HG02588 (cell line): ENCODE results near the gene ERBB4.
"Not testable (repeated sequence)": the region's sequence is repeated elsewhere in the genome, so short reads cannot be mapped to it uniquely, and the experiment has no call there.

Source experiments
- ATAC-seq: cut with Tn5 transposase; IDR thresholded peaks from one replicate; pipeline ENCODE4 v1.9.1; 2021; ENCODE audit warnings: mild to moderate bottlenecking, moderate library complexity; ENCODE audit not compliant: unreplicated experiment

The ERBB4 gene

DNA sequence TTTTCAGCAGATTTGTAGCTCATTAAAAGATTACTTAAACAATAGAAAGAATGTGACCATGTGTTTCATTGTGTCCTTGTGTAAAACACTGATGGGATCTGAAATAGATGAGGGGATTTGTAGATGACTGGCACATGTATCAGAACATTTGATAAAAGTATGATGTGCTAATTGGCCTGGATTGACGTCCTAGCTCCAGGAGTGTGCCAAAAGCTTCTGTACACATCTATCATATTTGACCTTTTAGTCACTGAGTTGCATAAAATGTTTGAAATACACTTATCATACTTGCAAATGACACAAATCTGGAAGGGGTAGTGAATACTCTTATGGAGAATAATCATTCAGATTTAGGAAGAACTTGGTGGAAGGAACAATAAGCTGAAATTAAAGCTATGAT is 778.5 kb downstream of the ERBB4 start:
- ATAC-seq: no peak

DNA sequence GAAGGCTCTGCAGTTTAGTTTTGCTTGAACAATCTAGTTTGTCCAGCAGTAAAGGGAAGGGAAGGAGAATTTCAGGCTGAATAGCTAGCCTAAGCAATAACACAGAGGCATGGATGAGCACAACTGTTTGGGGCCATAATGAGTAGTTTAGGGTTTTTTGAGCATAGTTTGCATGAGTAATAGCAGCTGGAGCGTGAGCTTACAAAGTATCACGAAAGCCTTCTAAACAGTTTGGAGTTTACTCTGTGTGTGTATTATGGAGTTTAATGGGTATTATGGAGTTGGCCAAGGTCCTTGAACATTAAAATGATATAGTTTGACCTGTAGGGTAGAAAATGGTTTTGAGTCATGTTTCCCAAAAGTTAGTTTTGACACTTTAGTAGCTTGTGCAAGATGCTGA is 782.3 kb downstream of the ERBB4 start:
- no peak for ATAC-seq

DNA sequence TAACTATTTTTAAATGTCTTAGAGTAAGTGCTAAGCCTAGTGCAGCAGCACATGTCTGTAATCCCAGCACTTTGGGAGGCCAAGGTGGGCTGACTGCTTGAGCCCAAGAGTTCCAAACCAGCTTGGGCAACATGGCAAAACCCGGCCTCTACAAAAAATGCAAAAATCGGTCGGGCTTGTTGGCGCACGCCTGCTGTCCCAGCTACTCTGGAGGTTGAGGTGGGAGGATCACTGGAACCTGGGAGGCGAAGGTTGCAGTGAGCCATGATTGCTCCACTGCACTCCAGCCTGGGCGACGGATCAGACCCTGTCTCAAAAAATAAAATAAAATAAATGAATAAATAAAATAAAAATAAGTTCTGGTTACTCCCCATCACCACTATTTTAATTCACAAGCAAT is 783.4 kb downstream of the ERBB4 start:
- no peak for ATAC-seq

DNA sequence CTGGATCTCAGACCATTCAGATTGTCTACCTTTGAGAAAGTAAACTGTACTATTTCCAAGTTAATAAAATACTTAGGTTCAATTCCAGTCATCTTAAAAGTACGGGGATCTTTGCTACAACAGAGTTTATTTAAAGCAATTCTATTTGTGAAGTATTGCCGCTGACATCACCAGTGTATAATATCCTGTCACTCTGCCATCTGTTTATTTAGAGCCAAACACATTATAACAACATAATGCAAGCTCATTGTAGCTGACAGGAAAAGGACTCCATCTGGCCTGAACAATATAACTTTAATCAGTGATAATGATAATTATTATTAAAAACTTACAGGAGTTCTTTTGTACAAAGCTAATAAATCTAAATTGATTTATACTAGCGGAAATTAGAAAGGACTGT is 786.8 kb downstream of the ERBB4 start:
- no peak for ATAC-seq

DNA sequence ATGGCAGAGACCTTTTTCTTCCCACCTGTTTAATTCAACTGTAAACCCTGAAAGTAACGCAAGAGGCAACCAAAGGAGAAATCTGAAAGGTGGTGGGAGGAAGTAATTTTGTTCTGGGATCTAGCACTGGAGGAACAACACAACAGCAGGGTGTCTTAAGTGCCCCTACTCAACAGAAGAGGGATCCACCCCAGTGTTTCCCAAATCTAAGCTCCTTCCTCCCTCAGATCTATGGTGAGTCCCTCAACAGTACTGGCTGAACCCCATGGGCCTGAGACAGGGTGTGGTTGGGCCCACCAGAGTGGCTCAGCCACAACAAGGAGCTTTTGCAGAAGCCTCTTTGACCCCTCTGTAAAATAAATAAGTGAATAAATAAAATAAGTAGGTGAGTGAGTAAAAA is 790.3 kb downstream of the ERBB4 start:
- ATAC-seq: no peak

DNA sequence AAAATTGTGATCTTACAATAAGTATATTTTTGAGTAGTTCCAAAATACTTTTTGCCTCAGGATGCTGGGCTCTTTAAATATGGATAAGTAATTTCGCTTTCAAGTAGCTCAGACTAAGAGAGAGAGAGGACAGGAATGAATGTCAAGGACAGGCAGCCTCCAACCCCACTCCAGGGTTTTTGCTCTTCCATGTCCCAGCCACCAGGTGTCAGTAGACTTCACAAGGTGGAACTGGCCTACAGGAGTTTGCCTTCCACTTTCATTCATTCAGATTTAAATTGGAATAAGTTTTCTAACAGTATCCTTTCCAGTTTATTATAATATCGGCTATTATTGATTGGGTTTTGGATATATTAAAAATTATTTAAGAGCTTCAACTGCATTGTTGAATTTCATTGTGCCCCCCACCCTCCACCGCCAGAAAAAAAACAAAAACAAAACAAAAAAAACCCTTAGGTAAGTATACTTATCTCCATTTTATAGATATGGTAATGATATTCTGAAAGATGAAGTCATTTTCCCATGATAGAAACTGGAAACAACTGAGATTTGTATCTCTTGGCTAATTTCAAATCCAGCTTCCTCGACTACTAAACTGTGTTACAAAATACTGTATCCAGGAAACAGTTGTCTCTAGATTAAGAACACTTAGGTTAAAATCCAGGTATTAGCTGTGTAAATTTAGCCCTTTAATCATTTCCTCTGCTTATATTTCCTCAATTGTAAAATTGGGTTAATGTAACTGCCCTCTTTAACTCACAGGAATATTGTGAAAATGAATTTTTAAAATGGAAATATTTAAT is 793.1 kb downstream of the ERBB4 start:
- peak; percentile 91 for ATAC-seq

DNA sequence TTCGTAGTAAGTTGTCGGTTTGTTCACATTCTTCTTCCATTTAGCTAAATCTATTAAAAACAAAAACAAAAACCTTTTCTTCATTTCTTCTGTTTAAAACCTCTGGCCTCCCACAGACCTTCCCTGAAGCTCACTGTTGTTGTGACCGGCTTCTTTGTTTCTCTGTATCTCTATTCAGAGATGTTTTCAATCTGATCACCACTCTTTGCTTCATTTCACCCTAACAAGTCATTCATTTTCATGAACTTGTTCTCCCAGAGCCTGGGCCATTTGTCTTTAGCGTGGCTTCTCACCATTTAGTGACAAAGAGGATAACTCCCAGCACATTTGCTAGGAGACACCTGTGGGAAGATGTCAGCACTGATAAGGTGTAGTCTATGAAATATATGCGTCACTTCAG is 794.2 kb downstream of the ERBB4 start:
- ATAC-seq: no peak

DNA sequence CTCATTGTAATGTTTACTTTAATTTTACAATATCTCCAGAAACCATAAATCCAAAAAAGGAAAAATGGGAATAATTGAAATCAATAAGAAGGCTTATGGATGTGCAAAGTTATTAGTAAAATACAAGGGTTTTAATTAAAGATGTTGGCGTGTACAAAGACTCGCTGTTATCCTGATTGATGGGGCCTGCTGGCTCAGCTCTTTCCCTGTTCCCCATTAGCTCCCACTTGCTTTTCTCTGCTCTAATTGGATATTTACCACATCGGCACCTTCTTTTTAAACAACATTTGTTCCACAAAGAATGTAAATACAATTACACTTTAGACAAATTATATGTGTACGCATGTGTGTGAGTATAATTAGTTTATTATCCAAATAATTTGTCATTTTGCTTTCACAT is 796.6 kb downstream of the ERBB4 start:
- ATAC-seq: no peak

DNA sequence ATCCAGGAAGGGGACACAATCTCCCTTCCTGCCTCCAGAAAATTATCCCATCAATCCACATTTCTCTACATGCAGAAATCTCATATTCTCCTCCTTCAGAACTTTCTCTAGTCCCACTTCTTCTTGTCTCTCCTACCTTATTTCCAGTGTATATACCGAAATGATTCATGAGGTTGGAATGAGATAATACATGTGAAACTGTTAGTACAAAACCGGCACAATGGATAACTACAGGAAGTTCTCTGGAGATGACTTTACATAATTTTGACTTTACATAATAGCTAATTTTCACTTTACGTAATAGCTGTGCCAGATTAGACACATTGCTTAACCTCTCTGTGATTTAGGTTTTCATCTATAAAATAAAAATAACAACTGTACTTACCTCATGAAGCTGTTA is 801.3 kb downstream of the ERBB4 start:
- ATAC-seq: no peak

DNA sequence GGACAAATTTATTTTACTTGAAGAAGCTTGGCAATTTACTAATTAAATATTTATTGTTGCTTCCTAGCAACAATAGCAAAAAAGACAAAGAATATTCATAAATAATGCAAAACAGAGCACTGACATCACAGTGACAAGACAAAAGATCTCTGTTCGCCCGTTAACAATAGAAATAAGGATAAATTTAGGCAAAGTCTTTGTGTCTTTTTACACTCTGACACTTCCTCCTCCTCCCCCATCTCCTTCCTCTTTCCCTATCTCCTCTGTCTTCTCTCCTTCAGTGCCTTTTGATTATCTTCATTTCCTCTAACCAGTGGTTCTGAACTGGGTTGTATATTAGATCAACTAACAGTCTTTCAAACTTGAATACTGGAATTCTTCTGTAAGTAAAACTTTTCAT is 808.4 kb downstream of the ERBB4 start:
- ATAC-seq: no peak

DNA sequence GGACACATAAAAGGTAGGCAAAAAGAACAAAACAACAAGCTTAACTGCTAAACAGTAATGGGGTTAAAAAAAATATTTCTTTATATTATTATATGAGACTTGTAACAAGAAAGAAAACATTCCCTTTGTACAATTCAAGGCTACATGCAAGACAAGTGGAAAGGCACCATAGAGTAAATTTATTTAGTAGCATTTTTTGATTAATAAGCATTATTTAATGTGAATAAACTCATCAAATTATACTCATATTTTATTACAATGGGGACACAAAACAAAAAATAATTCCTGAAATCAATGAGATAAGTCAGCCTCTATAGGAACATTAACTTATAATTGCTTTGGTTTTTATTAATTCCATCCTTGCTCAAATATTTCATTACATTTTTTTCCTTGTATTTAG is 809.2 kb downstream of the ERBB4 start:
- ATAC-seq: no peak

DNA sequence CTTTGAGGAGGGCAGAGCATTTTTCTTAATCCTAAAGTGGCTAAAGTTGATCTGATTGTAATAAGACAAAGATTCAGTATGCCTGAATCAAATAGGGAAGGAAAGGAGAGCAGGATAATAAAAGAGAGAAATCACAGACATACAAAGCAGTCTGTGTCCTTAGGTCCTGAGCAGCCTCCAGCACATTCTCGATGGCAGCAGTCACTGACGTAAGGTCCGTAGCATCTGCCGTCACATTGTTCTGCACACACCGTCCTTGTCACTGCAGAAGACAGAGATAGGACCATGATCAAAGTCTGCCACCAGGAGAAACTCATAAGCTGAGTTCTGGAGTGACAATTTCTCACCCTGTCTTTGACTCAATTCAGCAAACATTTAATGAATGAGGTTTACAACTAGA is 813.7 kb downstream of the ERBB4 start:
- no peak for ATAC-seq

DNA sequence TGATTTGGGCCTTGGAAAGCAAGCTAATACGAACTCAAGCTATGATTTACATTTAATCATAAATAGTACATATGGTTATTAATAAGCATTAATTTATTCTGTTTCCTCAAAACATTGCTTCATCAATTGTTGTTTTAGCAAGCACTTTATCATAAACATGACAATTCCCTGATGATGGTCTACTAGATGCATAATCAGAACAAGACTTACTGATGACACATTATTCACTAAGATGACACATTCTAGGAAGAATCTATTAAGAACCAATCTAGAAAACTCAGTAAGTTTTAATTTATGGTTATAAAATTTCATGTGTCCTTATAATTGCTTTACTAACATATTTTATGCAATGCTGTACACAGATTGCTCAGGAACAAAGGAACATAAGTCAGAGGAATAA is 815.2 kb downstream of the ERBB4 start:
- no peak for ATAC-seq

DNA sequence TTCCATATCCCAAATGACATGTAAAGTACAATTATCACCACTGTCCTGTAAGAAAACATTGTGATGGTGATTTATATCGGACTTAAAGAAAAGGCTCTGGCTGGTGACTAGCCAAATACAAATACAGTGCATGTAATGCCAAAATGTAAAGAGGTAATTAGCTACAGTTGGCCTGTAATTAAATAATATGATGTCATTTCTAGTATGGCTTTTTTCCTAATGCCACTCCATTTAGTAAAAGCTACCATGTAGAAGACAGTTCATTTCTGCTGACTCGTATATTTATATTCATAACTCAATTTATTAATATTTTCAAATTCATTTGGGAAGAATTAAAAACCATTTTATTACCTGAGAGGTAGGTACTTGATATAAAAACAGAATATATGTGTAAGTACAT is 815.7 kb downstream of the ERBB4 start:
- ATAC-seq: no peak

DNA sequence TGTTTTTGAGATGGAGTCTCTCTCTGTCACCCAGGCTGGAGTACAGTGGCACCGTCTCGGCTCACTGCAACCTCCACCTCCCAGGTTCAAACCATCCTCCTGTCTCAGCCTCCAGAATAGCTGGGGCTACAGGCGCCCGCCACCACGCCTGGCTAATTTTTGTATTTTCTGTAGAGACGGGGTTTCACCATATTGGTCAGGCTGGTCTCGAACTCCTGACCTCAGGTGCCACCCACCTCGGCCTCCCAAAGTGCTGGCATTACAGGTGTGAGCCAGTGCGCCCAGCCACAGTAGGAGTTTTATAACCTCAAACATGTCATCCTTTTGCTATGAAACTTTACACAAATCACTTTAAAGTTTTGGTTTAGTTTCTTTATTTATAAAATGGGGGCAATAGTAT is 816.7 kb downstream of the ERBB4 start:
- ATAC-seq: not testable (repeated sequence)

DNA sequence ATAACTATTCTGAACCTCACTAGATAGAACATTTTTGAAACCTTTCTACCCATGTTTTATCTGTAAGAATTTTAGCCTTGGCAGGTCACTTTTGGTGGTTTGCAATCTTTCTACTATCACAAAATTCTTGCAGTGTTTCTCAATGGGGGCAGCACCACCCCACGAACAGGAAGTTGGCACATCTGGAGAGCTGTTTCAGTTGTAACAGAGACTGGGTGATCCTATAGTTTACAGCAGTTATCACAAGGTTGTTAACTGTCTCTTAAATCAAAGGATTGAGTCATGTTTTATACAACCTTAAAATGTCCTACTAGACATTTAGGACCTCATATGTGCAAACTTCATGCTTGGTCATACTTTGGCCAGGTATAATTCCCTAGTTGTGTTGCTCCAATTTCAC is 829.2 kb downstream of the ERBB4 start:
- no peak for ATAC-seq

DNA sequence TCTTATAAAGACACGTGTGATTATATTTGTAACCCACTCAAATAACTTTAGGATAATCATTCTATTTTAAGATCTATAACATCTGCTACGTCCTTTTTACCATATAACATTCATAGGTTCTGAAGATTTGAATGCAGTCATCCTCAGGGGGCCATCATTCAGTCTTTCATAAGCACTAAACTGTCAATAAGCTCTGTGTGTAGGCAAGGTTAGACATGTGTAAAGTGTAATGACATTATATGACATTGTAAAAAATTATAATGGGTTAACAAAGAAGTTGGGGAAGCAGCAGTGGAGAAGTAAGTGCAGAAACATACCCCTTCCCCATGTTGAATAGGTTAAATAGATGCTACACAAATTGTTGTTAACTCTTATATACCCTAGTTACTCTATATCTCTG is 845.9 kb downstream of the ERBB4 start:
- no peak for ATAC-seq

DNA sequence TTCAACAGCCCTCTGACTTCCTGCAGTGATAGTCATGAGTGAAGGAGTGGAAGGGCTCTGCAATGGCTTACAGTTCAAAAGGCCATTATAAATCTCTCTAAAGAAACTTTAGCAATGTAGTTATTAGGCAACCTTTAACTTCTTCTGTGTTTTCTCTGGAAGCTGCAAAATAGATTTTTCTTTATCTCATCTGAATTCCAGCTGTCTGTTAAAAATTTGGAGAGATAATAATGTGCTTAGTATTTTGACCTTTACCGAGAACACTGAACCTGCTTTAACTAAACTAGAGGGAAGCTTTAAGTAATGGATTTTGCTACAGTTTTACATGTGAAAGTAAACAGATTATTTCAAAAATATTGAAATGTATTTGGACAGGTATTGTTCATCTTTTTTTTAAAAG is 847.9 kb downstream of the ERBB4 start:
- ATAC-seq: no peak

DNA sequence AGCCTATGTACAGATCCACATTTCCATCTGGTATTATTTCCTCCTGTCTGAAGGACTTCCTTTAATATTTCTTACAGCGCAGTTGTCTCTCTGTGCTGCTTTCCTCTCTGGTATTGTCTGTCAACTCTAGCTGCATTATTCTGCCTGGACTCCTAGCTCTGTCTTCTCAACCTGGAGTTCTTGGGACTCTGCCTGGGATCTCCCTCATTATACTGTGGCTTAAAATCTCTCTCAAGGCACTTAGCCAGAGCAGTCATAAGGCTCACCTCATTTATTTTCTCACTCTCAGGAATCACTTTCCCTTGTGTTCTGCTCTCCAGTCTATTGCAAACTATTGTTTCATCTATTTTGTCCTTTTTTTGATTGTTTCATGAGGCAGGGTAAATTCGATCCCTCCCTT is 850.4 kb downstream of the ERBB4 start:
- no peak for ATAC-seq

DNA sequence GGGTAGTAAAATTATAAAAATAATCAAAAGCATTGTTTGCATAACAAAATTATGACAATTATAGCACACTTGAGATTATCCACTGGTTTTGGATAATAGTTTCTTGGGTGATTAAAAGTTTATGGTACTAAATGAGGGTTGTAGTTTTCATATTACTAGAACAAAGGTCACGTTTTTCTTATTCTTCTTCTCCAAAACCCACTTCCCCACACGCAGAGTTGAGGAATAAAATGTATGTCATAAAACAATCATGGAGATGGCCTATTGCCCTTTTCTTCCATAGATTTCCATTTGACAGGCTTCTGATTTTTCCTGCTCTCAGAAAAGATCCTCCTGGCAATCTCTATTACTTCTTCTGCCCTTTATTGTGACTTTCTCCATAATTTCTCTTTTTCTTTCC is 863.9 kb downstream of the ERBB4 start:
- no peak for ATAC-seq

DNA sequence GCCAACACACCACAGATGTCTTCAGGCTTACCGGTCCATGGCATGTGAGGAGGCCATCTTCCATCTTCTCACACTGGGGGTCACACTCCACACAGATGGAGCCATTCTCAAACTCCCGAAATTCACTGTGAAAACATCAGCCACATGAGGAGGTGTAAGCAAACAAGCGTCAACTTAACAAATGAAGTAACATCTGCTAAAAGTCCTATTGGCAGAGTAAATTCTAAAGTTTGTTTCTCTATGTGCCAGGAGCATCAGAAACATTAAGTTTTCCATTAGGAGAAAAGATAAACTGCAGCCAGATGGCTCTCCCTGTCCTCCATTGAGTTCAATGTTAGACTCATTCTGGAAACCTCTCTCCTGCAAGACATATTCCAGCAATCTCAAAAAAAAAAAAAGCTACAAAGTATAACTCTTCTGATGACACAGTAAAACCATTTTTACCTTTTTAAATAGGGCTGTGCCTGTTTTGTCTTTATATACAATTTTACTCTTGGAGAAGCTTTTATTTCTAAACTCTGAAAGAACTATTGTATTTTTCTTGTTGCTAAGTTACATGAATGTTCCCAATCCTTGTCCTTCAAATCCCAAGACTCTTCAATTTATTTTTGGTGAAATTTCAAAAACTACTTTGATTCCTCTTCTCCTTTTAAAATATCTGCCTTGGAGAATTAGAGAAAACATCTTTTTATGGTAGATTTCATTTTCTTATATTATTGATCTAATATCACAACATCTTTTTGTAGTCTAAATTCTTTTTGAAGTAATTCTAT is 865.3 kb downstream of the ERBB4 start:
- ATAC-seq: no peak

DNA sequence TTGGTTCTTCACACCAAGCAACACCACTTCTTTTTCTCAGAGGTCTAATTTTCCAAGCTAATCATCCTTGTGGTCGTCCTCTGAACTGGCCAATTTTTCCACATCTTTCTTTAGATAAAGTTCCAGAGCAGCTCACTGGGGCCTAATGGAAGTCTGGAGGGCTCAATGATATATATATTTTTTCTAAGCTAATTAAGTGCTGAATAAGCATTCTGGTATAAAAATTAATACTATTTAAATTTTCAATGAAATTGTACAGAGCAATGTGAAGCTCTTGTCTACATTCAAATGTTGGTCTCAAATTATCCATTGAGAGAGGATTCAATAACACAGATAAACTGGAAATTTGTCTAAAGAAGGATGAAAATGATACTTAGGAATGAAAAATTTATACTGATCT is 866.6 kb downstream of the ERBB4 start:
- no peak for ATAC-seq

DNA sequence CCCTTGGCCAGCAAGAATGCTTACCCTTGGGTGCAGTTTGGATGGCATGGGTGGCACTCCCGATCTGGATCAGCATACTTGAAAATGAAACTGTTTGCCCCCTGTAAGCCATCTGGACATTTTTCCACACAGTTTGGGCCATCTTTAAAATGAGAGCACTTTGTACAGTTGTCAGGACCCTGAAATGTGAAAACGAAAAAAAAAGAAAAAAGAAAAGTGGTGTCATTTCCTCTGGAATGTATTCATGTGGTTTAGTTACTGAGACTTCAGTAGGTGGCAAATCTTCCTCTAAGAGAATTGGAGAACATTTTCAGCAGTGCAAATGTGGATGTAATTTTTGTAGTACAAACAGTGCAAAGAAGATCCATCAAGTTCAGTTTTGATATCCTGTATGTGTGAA is 873.3 kb downstream of the ERBB4 start:
- ATAC-seq: no peak
